ENCODE data around the gene ATP2C1.

GRCh38 chr3:131020122-131020693, 126.3 kb downstream of the ATP2C1 start:
- TF ChIP-seq CTCF (IDR thresholded peaks at IDR 0.05) (no peak), POLR2AphosphoS5 (IDR thresholded peaks at IDR 0.05) (no peak), POLR2A (IDR thresholded peaks at IDR 0.05) (no peak)
